HG03135 (cell line): Measurements from ENCODE around the gene SKI.
"Not testable (repeated sequence)": the region's sequence is repeated elsewhere in the genome, so short reads cannot be mapped to it uniquely, and the experiment has no call there.

Experiments used
- ATAC-seq: cut with Tn5 transposase; IDR thresholded peaks from one replicate; pipeline ENCODE4 v1.9.1; 2021; ENCODE audit warnings: mild to moderate bottlenecking, moderate library complexity; ENCODE audit not compliant: unreplicated experiment

SKI gene

GRCh38 chr1:2257245-2257627 lies 29.1 kb downstream of the SKI start:
- no peak for ATAC-seq

DNA sequence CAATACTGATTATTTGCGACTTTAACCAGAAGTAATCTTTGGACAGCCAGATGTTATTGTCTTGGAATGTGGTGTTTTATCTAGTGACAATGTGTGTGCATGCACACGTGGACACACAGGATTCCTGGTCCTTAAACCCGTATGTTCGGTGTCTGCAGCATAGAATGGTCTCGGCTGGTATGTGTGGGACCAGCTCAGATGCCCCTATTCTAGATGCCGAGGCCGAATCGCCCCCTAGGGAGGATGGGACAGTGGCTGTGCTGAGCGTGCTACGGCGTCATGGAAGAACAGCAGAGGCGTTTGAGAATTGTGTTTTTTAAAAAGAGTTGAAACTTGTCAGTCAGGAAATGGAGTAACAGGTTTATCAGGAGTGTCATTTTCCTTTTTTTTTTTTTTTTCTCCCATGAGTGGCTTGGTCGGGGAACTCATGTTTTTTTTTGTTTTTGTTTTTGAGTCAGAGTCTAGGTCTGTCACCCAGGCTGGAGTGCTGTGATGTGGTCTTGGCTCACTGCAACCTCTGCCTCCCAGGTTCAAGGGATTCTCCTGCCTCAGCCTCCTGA lies 30.1 kb downstream of the SKI start:
- ATAC-seq, result no peak

- ATAC-seq, result no peak
Measured at GRCh38 chr1:2258996-2259395, 30.9 kb downstream of the SKI start.

DNA sequence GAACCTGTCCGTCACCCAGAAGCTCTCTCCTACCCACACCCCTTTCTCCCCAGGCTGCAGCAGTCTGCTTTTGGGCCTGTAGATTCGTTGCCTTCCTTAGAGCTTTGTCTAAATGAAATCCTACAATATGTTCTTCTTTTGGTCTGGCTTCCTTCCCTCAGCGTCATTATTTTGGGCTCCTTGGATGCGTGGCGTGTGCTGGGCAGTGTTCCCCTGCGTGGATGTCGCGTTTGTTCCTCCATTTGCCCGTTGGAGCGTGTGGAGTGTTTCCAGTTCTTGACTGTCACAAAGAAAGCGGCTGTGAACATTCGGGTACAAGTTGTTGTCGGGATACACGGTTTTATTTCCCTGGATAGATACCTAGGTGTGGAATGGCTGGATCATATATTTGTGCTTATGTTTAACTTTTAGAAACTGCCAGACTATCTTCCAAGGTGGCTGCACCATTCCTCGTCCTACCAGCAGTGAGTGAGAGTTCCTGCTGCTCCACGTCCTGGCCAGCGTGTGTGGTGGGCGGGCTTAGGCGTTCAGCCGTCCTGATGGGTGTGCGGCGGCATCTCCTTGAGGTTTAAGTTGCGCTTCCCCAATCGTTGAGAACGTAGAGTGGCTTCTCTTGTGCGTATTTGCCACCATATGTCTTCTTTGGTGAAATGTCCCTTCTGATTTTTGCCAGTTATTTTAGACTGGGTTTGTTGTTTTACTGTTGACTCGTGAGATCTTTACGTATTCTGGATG lies 31.7 kb downstream of the SKI start:
- ATAC-seq, result no peak

DNA sequence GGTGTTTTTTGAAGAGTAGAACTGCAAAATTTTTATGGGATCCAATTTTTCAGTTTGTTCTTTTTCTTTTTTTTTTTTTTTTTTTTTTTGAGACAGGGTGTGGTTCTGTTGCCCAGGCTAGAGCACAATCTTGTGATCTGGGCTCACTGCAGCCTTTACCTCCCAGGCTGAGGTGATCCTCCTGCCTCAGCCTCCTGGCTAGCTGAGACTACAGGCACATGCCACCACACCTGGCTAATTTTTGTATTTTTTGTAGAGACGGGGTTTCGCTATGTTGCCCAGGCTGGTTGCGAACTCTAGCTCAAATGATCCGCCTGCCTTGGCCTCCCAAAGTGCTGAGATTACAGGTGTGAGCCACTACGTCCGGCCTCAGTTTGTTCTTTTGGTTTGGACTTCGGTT lies 32.4 kb downstream of the SKI start:
- ATAC-seq, result not testable (repeated sequence)

GRCh38 chr1:2260917-2261316 lies 32.8 kb downstream of the SKI start:
- ATAC-seq, result no peak

GRCh38 chr1:2261476-2262395 lies 33.6 kb downstream of the SKI start:
- ATAC-seq, result not testable (repeated sequence)

DNA sequence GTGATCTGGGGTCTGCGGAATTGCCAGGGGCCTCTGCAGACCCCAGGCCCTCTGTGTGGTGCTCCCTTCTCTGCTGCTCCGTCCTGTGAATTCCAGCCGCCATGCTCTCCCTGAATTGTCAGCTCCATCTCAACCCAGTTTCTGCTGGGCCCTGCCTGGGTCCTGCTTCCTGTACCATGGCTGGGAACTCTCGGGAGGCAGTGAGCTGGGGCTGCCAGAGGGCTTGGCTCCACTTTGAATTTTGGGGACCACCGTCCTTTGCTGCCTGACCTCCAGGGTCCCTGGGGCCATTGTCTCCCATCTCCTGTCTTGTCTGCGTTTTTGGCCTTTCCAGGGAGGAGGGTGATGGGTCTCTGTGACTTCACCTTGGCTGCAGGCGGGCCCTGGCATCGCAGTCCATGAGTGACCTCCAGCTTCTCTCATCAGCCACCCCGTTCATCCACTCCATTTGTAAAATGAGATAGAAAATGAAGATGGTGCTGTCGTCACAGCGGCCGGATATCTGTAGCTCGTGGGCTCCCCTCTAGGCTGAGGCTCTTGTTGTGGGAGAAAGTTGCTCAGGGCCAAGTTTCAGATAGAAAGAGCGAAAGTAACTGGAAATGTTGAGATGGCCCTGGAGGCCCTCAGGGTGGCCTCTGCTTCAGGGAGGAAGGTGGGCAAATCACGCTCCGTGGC lies 38.3 kb downstream of the SKI start:
- no peak for ATAC-seq

GRCh38 chr1:2267051-2267830 lies 39.1 kb downstream of the SKI start:
- ATAC-seq, result no peak

DNA sequence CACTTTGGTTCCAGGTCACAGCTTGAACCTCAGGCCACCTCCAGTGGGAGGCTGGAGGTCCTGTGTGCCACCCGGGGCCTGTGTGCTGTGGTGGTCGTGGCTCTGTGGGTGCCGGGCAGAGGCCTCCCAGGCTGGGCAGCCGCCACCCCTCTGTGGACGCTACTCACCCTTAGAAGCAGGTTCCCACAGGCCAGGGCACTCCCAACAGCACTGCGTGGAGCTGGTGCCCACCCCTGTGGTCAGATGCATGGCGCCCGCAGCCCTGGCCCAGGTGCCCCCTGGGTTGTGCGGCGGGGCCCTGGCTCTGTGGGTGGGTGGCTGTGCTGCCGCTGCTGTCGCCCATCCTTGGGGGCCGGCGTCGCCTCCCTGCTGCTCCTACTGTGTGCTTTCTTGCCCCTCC lies 39.7 kb downstream of the SKI start:
- no peak for ATAC-seq

- no peak for ATAC-seq
Measured at GRCh38 chr1:2268285-2269056, 40.4 kb downstream of the SKI start.

DNA sequence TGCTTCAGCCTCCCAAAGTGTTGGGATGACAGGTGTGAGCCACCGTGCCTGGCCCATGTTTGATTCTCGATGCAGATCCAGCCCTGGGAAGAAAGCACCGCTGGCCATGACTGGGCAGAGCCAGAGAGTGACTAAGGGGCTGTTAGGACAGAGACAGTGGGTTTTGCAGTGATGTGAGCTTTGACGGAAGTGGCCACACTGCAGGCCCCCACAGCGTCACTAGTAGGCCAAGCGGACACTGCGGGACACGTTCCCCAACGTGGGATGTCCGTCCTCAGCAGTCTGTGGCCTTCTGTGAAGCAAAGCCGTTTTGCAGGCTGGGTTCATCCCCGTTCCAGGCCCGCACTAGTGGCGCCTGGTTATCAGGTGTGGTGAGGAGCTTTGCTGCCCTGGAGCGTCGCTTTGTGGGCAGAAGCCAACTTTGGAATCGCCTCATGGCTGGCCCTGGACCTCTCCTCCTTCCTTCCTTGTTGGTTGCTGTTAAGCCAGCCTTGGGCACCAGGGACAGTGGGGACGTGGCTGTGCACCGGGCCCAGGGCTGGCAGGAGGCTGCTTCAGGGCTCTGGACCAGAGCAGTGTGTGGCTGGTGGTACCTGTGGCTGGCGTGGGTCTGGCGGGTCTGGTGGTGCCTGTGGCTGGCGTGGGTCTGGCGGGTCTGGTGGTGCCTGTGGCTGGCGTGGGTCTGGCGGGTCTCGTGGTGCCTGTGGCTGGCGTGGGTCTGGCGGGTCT lies 41.2 kb downstream of the SKI start:
- ATAC-seq, result no peak

DNA sequence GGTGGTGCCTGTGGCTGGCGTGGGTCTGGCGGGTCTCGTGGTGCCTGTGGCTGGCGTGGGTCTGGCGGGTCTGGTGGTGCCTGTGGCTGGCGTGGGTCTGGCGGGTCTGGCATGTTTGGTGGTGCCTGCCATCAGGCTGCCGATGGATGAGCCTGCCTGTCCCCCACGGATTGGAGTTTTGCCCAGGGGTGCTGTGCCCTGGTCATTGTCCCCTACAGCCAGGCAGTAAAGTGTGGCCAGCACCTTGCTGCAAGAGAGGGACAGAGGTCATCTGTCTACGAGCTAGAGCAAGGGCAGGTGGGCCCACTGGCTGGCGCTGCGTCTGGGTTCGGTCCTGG lies 41.8 kb downstream of the SKI start:
- ATAC-seq, result no peak

GRCh38 chr1:2270260-2271100 lies 42.4 kb downstream of the SKI start:
- no peak for ATAC-seq

DNA sequence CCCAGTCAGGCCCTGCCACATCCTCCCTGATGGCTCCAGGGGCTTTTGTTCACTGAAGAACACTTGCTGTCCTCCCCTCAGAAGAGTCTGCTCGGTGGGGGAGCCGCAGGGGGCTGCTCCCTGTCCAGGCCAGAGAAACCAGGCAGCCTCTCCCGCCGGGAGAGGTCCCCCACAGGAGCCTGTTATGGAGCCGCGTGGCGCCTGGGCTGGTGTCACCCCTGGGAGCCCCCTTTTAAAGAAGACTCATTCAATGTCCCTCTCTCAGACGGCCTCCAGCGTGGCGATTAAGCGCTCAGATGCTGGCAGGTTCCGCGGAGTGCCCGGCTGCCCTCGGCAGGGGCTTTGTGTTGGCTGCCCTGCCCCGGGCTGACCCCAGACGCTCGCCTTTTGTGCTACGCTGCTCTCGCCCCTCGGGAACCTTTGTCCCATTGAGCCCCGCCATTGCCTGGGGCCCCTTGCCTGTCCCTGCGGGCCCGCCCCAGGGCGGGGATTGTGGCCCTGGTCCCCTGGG lies 43.1 kb downstream of the SKI start:
- no peak for ATAC-seq

GRCh38 chr1:2271841-2272655 lies 43.9 kb downstream of the SKI start:
- no peak for ATAC-seq

DNA sequence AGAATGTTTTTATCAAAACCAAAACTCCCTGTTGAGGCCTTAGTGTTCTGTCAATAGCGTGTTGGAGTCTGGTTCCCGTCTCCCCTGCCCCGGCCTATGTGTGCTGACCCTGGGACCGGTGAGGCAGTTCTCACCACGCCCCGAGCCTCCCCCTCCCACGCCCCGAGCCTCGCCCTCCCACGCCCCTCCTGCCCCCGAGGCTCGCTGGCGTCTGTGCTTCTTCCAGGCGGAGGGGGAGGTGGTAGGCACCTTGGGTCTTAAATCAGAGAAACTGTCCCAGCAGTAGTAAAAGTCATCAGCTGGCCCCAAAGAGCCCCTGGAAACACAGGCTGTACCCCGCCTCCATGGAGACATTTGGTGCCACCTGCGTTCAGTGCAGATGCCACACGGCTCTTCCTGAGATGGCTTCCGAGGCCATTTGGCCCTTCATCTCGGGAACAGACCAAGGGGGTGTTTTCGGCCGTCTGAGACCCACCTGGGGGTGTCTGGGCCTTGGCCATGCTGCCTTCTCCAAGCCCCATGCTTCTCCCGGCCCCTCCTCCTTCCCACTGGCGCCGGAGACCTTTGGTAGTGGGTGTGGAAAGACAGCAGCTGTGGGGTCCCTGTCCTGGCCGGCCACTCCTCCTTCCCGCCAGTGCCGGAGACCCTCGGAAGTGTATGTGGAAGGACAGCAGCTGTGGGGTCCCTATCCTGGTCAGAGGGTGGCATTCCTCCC lies 44.7 kb downstream of the SKI start:
- ATAC-seq, result no peak
